ENCODE measurements around the gene PCDH15.
"Not testable (repeated sequence)": the region's sequence is repeated elsewhere in the genome, so short reads cannot be mapped to it uniquely, and the experiment has no call there.

Gene PCDH15

DNA sequence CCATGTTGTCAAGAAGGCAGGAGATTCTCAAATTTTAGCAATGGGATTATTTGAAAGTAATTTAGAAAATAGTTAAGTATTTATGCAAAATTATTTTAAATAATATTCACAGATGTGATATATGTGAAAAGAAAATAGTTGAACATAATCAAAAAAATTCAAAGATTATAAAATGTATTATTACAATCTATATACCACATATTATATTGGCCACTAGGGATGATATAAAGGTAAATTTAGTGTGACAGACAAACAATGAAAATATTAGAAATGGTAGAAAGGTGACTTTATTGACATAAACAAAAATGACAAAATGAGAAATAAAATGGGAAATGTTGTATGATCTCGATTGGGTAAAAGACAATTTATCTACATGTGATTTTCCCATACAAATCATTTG is 385.5 kb downstream of the PCDH15 start:
- Histone ChIP-seq H3K9me2 (replicated peaks; ENCODE audit: insufficient read depth, low read length) (no peaks in the 10 kb centered on the region), H3K36me3 (ENCODE audit: low read length) (no peaks in the 10 kb centered on the region), H3K4me2 (ENCODE audit: low read depth, low read length, poor library complexity, severe bottlenecking) (no peak overlapping the region), H4K20me1 (ENCODE audit: low read depth, low read length) (no peaks in the 10 kb centered on the region), H3K27me3 (ENCODE audit: low read length) (no peaks in the 10 kb centered on the region), H3K27ac (ENCODE audit: low read depth, low read length) (no peak overlapping the region), H3K79me2 (ENCODE audit: insufficient read depth, low read length) (no peaks in the 10 kb centered on the region), H3F3A (ENCODE audit: insufficient read depth) (no peaks in the 10 kb centered on the region), H2AFZ (ENCODE audit: low read depth, low read length, severe bottlenecking) (no peak overlapping the region), H3K9me3 (ENCODE audit: insufficient read depth, low read length) (no peaks in the 10 kb centered on the region), H3K4me3 (ENCODE audit: insufficient read depth, low read length, poor library complexity, severe bottlenecking) (no peak overlapping the region), H3K9ac (ENCODE audit: low read length) (no peak overlapping the region)
- TF ChIP-seq, protein P1, sequence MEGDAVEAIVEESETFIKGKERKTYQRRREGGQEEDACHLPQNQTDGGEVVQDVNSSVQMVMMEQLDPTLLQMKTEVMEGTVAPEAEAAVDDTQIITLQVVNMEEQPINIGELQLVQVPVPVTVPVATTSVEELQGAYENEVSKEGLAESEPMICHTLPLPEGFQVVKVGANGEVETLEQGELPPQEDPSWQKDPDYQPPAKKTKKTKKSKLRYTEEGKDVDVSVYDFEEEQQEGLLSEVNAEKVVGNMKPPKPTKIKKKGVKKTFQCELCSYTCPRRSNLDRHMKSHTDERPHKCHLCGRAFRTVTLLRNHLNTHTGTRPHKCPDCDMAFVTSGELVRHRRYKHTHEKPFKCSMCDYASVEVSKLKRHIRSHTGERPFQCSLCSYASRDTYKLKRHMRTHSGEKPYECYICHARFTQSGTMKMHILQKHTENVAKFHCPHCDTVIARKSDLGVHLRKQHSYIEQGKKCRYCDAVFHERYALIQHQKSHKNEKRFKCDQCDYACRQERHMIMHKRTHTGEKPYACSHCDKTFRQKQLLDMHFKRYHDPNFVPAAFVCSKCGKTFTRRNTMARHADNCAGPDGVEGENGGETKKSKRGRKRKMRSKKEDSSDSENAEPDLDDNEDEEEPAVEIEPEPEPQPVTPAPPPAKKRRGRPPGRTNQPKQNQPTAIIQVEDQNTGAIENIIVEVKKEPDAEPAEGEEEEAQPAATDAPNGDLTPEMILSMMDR (IDR thresholded peaks at IDR 0.05; ENCODE audit: insufficient read depth, low read length, poor library complexity, severe bottlenecking) = no peak
- TF ChIP-seq EZH2phosphoT487 (conservative IDR thresholded peaks at IDR 0.05; ENCODE audit: low read length) = no peak

DNA sequence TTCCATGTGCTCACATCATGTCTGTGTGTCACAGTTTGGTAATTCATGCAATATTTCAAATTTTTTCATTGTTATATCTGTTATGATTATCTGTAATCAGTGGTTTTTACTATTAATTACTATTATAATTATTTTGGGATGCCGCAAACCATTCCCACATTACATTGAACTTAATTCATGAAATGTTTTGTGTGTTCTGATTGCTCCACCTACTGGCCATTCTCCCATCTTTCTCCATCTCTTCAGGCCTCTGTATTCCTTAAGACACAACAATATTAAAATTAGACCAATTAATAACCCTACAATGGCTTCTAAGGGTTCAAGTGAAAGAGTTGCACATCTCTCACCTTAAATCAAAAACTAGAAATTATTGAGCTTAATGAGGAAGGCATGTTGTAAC is 398.5 kb downstream of the PCDH15 start:
- Histone ChIP-seq H3F3A (ENCODE audit: insufficient read depth) (no peaks in the 10 kb centered on the region), H3K36me3 (ENCODE audit: low read length) (no peaks in the 10 kb centered on the region), H3K27ac (ENCODE audit: low read depth, low read length) (no peak overlapping the region), H3K4me2 (ENCODE audit: low read depth, low read length, poor library complexity, severe bottlenecking) (no peak overlapping the region), H3K4me3 (ENCODE audit: insufficient read depth, low read length, poor library complexity, severe bottlenecking) (no peak overlapping the region), H4K20me1 (ENCODE audit: low read depth, low read length) (no peaks in the 10 kb centered on the region), H3K9me3 (ENCODE audit: insufficient read depth, low read length) (no peaks in the 10 kb centered on the region), H3K27me3 (ENCODE audit: low read length) (no peaks in the 10 kb centered on the region), H3K9ac (ENCODE audit: low read length) (no peak overlapping the region), H2AFZ (ENCODE audit: low read depth, low read length, severe bottlenecking) (no peak overlapping the region), H3K9me2 (replicated peaks; ENCODE audit: insufficient read depth, low read length) (no peaks in the 10 kb centered on the region), H3K79me2 (ENCODE audit: insufficient read depth, low read length) (no peaks in the 10 kb centered on the region)
- TF ChIP-seq EZH2phosphoT487 (conservative IDR thresholded peaks at IDR 0.05; ENCODE audit: low read length) = no peak
- TF ChIP-seq, protein P1 (IDR thresholded peaks at IDR 0.05; ENCODE audit: insufficient read depth, low read length, poor library complexity, severe bottlenecking) = no peak

DNA sequence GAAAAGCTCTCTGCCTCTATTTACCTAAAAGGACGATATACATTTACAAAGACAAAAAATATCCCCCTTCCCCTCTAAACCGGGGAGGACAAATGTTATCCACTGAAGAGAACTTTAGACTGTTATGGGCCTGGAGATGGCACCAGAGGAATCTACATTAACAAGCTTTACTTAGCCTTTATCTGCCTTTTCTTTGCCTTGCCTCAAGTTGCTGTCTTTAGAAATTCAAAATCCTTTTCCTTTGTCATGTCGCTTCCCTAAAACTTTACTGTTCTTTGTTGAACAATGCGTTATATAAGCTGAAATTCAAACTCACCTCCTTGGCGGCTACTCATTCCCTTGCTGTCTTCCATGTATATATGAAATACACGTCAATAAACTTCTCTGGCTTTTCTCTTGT is 405.0 kb downstream of the PCDH15 start:
- no peaks in the 10 kb centered on the region for H3K36me3 ChIP-seq (ENCODE audit: low read length)
- no peaks in the 10 kb centered on the region for H3K79me2 ChIP-seq (ENCODE audit: insufficient read depth, low read length)
- no peak overlapping the region for H2AFZ ChIP-seq (ENCODE audit: low read depth, low read length, severe bottlenecking)
- H4K20me1 ChIP-seq (ENCODE audit: low read depth, low read length) = no peaks in the 10 kb centered on the region
- no peaks in the 10 kb centered on the region for H3F3A ChIP-seq (ENCODE audit: insufficient read depth)
- no peak overlapping the region for H3K9ac ChIP-seq (ENCODE audit: low read length)
- no peak overlapping the region for H3K4me2 ChIP-seq (ENCODE audit: low read depth, low read length, poor library complexity, severe bottlenecking)
- no peak overlapping the region for H3K27ac ChIP-seq (ENCODE audit: low read depth, low read length)
- no peaks in the 10 kb centered on the region for H3K9me2 ChIP-seq (replicated peaks; ENCODE audit: insufficient read depth, low read length)
- no peaks in the 10 kb centered on the region for H3K27me3 ChIP-seq (ENCODE audit: low read length)
- H3K4me3 ChIP-seq (ENCODE audit: insufficient read depth, low read length, poor library complexity, severe bottlenecking) = no peak overlapping the region
- H3K9me3 ChIP-seq (ENCODE audit: insufficient read depth, low read length) = no peaks in the 10 kb centered on the region
- TF ChIP-seq EZH2phosphoT487 (conservative IDR thresholded peaks at IDR 0.05; ENCODE audit: low read length) = no peak
- TF ChIP-seq, protein P1 (IDR thresholded peaks at IDR 0.05; ENCODE audit: insufficient read depth, low read length, poor library complexity, severe bottlenecking) = no peak

DNA sequence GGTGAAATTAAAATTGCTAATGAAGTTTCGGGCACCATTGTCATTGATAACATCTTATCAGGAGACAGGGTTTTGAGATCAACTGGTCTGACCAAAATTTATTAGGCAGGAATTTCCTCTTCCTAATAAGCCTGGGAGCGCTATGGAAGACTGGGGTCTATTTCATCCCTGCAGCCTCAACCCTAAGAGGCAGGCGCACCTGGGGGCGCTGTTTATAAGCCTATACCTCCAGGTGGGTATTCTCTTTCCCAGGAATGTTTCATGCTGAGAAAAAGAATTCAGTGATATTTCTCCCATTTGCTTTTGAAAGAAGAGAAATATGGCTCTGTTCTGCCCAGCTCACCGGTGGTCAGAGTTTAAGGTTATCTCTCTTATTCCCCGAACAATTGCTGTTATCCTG is 406.4 kb downstream of the PCDH15 start:
- not testable (repeated sequence) for H3K9me3 ChIP-seq (ENCODE audit: insufficient read depth, low read length); H3K27me3 ChIP-seq (ENCODE audit: low read length); H3K4me2 ChIP-seq (ENCODE audit: low read depth, low read length, poor library complexity, severe bottlenecking); H3K4me3 ChIP-seq (ENCODE audit: insufficient read depth, low read length, poor library complexity, severe bottlenecking); H3K79me2 ChIP-seq (ENCODE audit: insufficient read depth, low read length); H3K36me3 ChIP-seq (ENCODE audit: low read length); H3K9me2 ChIP-seq (replicated peaks; ENCODE audit: insufficient read depth, low read length); H2AFZ ChIP-seq (ENCODE audit: low read depth, low read length, severe bottlenecking); H3K27ac ChIP-seq (ENCODE audit: low read depth, low read length); H3K9ac ChIP-seq (ENCODE audit: low read length); H4K20me1 ChIP-seq (ENCODE audit: low read depth, low read length); H3F3A ChIP-seq (ENCODE audit: insufficient read depth)
